HG02943 (cell line): ENCODE results near the gene ZNF536.

ENCODE experiments used
- ATAC-seq: cut with Tn5 transposase; IDR thresholded peaks from one replicate; pipeline ENCODE4 v1.9.1; 2021; ENCODE audit warnings: mild to moderate bottlenecking, low read depth, moderate library complexity; ENCODE audit not compliant: unreplicated experiment

ZNF536 gene

GRCh38 chr19:30551271-30551670, 179.1 kb downstream of the ZNF536 start:
- no peak for ATAC-seq

DNA sequence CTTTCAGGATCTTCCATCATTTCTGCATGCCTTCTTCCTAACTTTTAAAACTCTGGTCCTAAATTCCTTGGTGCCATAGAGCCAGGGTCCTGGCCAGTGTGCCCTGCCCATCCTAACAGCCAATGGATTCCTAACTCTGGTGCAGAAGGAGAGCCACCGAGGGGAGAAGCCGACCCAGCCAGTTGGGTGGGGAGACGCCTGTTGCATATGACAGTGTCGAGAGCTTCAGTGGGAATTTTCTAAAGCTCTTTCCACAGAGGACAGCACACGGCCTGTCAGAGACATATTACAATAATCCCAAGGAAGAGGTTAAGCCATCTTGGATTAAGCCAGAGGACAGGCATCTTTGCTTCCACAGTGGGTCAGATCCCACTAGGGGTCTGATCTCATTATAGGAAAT, 180.4 kb downstream of the ZNF536 start:
- no peak for ATAC-seq

DNA sequence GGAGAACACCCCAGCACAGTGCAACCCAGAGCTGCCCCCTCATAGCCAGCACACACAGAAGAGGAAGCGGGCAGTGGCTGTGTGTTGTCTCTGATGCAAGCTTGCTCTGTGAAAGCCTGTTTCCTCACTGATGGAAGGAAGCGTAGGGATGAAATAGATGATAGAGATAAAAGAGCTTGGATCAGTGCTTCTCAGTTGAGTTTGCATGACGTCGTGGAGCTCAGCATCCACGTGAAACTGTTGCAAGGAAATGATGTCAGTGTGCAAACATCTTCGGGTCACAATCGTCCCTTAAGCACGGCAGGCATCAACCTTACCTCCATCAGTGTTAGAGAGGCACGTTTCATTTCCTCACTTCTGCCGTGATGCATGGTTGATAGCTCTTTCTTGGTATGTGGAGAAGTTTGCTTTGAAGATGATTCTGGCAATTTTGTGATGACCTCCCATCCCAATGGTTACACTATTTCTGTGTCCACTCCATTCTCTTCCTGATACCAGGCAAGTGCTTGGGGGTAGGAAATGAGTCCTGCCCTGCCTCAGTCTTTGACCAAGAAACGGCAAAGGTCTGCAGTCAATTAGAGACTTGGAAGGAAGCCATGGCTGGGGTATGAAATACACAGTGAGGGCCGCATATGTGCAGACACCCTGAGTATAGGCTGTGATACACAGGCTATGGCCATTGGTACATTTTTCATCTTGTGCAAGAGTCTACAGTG, 183.0 kb downstream of the ZNF536 start:
- ATAC-seq: no peak

DNA sequence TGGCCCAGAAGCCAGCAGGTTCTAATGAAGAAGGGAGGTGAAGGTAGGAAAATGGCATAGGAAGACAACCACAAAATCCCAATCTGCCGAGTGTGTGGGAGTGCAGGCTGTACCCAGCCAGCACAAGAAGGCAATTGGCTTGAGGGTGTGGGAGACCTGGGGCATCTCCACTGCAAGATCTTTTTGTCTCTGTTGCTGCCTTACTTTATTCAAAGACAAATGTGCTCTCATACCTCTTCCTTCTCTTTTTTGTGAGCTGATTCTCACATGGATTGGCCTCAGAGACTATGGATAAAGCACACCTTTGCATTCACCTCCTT, 183.6 kb downstream of the ZNF536 start:
- ATAC-seq: no peak

GRCh38 chr19:30556230-30556711, 184.1 kb downstream of the ZNF536 start:
- ATAC-seq: no peak

DNA sequence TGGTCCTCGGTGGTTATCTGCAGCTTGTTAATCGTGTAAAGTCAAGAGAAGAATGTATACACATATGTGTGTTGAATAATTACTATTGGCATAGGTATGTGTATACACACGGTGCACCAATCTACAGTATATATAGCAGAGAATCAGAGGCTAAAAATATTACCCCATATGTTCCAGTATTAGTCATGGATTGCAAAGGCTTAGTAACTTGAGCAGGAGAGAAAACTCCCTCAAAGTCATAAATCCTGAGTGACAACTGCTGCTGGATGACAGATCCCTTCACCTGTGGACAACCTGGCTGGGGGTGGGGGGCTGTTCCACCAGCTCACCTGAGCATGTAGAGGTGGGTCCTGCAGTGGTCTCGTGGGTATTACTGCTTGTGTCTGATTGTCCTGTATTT, 185.0 kb downstream of the ZNF536 start:
- no peak for ATAC-seq

DNA sequence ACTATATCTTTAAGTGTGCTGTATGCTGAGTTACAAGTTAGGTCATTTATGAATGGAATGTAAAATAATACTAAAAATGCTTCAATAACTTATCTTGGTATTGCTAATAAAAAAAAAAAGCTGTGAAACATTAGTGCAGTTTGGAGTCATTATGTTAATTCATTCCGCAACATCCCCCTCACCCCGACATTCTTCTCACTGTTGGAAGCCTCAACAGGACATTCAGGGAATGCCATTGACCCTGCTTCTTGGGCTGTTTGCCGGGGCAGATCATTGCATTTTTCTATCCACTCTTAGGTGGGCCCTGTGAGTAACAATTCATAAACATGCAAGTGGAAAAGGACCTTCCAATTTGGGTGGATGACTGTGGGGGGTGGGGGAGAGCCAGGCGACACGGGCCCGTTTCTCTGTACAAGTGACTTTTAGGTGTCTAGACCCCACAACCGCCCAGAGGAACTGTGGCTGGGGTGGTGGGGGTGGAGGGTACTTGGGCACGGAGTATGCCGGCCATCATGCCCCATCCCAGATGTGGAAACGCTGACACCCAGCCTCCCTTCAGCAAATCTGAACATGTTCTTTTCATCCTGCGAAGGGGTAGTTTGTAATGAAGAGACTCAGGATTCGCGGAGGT, 185.9 kb downstream of the ZNF536 start:
- no peak for ATAC-seq

GRCh38 chr19:30558793-30559192, 186.6 kb downstream of the ZNF536 start:
- no peak for ATAC-seq

DNA sequence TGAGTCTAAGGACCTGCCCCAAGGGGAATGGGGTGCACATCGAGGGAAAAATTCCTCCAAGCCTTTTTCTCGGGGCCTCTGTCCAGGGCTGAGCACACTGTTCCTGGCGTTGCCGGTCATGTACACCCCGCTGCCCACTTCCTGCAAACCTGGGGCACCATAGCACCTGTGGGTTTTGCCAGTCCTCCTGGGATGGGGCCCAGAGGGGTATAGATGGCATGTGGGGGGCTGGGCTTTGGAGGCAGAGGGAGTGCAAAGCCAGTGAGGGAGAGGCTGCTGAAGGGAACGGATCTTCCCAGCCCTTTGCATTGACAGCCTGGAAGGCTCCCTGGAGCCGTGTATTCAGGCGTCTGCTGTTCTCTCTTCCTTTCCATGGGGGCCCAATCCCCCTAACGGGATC, 187.3 kb downstream of the ZNF536 start:
- no peak for ATAC-seq

DNA sequence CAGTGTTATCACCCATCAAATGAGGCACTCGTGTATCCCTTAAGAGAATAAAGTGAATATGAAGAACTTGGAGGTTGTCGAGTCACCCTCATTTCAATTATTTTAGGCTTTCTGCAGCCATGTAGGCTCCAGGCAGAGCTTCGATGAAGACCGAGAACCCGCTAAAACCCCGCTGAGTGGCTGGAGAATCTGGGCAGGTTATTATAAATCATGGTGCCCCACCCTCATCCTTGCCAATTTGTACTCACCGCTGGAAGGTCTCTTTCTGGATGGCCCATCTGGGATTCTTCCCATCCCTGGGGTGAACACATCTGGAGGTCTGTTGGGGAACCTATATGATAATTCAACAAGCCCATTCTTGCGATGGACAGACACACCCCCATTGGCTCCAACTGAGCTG, 190.8 kb downstream of the ZNF536 start:
- no peak for ATAC-seq

DNA sequence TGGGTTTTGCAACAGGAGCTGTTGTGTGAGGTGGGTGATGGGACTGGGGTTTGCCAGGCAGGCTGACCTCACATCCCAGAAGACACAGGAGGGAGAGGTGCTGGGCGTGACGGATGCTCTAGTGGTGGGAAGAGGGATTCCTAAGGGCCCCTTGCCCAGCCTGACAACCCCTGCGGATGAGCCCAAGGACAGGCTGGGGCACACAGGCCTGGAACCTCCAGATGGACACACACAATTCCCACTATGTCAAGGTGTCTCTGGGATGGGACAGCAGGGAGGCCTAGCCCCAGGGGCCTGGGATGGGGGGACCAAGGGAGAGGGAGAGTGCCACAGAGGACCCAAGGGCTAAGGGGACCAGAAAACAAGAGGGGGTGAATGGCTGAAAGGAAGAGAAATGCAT, 191.5 kb downstream of the ZNF536 start:
- ATAC-seq: no peak

DNA sequence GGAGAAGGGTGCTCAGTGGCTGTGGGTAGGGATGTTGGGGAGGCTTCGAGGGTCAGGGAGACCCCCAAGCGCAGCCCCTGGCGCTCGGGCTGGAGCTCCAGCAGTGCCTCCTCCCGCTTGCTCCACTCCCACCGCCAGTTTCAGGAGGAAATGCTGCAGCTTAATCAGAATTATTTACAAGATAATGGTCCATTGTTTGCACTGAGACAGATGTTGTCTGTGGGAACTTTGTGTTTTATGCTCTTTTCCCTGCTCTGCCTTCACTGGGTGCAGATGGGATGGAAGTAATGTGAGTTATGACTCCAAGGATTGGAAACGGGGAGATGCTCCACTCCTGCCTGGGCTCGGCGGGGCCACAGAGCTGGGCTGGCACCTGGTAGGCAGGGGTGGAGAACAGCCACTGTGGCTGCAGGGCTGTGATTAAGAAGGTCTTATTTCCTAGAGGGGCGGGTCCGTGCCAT, 192.4 kb downstream of the ZNF536 start:
- ATAC-seq: no peak

DNA sequence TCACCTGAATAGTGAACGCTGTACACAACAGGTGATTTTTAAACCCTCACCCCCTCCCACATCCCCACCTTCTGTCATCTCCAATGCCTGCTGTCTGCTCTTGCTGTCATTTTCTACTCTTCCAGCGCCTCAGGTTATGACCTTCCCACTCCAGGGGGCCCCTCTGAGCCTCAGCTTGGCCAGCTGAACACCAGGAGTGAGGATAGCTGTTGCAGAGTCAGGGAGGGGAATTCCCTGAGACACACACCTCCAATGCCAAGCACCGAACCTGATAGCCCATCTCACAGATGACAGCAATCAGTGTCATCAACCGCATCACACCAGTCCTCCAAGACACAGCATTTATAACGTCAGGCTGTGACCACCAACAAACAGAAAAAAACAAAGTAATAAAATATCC, 193.5 kb downstream of the ZNF536 start:
- no peak for ATAC-seq

DNA sequence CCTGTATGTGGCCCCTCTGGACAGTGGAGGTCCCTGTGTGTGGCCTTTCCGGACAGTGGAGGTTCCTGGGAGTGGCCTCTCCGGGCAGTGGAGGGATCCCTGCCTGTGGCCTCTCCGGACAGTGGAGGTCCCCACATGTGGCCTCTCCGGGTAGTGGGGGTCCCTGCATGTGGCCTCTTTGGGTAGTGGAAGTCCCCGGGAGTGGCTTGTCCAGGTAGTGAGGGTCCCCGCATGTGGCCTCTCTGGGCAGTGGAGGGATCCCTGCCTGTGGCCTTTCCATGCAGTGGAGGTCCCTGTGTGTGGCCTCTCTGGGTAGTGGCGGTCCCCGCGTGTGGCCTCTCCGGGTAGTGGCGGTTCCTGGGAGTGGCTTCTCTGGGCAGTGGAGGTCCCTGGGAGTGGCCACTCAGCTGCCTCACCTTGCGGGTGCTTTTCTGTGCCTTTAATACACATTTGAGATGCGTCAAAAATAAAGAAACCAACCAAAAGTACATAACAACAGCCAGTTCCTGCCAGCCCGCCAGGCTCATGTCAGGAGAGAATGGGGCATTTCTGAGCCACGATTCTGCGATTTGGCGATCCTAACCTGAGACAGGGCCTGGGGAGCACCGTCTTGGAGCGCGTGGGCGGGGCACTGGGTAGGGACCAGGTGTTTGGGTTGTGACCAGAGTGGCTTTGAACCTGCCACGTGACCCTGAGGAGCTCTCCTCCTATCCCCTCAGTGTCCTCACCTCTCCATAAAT, 194.7 kb downstream of the ZNF536 start:
- ATAC-seq: no peak

- ATAC-seq: no peak
Observed at GRCh38 chr19:30567536-30568232, 195.5 kb downstream of the ZNF536 start.

GRCh38 chr19:30570194-30570593, 198.0 kb downstream of the ZNF536 start:
- no peak for ATAC-seq

GRCh38 chr19:30577551-30578105, 205.4 kb downstream of the ZNF536 start:
- ATAC-seq: no peak

- ATAC-seq: no peak
Observed at GRCh38 chr19:30579419-30579818, 207.2 kb downstream of the ZNF536 start.

GRCh38 chr19:30580673-30581072, 208.5 kb downstream of the ZNF536 start:
- ATAC-seq: no peak

- no peak for ATAC-seq
Observed at GRCh38 chr19:30584090-30584489, 211.9 kb downstream of the ZNF536 start.

DNA sequence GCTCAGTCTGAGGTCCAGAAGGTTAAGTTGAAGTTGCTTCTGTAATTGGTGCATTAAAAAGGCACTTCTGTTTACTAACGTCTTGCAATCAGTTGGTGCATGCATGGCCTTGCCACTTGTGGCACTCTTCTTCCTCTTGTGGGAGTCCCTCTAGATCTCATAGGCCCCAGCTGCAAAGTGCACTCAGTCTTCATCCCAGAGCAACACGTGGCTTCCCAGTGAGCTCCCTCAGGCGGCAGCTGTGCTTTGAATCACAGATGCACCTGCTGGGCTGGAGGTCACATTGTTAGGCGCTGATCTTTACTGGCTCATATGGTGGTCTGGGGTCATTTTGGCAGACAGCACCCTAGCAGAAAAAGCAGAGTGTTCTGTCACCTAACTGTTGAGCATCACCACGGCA, 215.7 kb downstream of the ZNF536 start:
- no peak for ATAC-seq
